Panc1 (cell line): ENCODE data around the gene OOSP4B. TPM values are rescaled to one million over a fixed set of nuclear protein-coding genes. Genes with fewer than 3 reads are reported as not detected.

Source experiments
- ATAC-seq: fragments of 200-7000 bp; cut with Tn5 transposase; 2 replicates; pipeline ENCODE4 v1.9.1; 2020; ENCODE audit warnings: mild to moderate bottlenecking, moderate library complexity
- BruUV-seq: library from RNA; stranded (reverse); fragments of 400-500 nt; replicated peaks from 2 replicates; lab custom pipeline; 2021; lab: Mats Ljungman, UMichigan
- CTCF ChIA-PET: fragments of 300-600 bp; sonication (Branson Sonifier 250); formaldehyde crosslinking; loops from one replicate; lab custom pipeline; 2022; ENCODE audit warnings: antibody characterized with exemption; lab: Charles Lee
- POLR2A ChIA-PET: fragments of 300-600 bp; sonication (Branson Sonifier 250); formaldehyde crosslinking; loops from one replicate; lab custom pipeline; 2022; ENCODE audit warnings: antibody characterized with exemption; lab: Charles Lee
- DNase-seq: peaks from one replicate; pipeline ENCODE4 v3.0.0-alpha.2; 2010; ENCODE audit warnings: low read depth, low spot score
- H3K27ac ChIP-seq: 2 replicates; pipeline ENCODE4 v1.5.1; 2011; ENCODE audit warnings: mild to moderate bottlenecking, low read length, inconsistent platforms
- H3K27me3 ChIP-seq: fragments of 200-500 bp; sonication (Bioruptor generic); 2 replicates; pipeline ENCODE4 v1.6.0; 2014; ENCODE audit warnings: low read length, inconsistent platforms; ENCODE audit not compliant: control insufficient read depth, insufficient read depth
- H3K36me3 ChIP-seq: fragments of 200-500 bp; sonication (Bioruptor generic); 2 replicates; pipeline ENCODE4 v1.5.1; 2014; ENCODE audit warnings: inconsistent platforms, mild to moderate bottlenecking, low read length, moderate library complexity; ENCODE audit not compliant: control insufficient read depth, insufficient read depth
- H3K4me1 ChIP-seq: 2 replicates; pipeline ENCODE4 v1.5.1; 2011; ENCODE audit warnings: inconsistent platforms, mild to moderate bottlenecking, low read length, moderate library complexity; ENCODE audit not compliant: control insufficient read depth, insufficient read depth
- H3K4me3 ChIP-seq, 2 experiments: 2 replicates each; pipeline ENCODE4 v1.5.1; 2011 to 2012; ENCODE audit warnings: low read depth in 2 of 2, low read length in 2 of 2, mild to moderate bottlenecking in 2 of 2, inconsistent platforms in 1 of 2, moderate library complexity in 1 of 2
- H3K9me3 ChIP-seq: fragments of 200-500 bp; sonication (Bioruptor generic); 2 replicates; pipeline ENCODE4 v1.5.1; 2014; ENCODE audit warnings: low read depth, mild to moderate bottlenecking, inconsistent platforms, low read length, moderate library complexity; ENCODE audit not compliant: control insufficient read depth, insufficient read depth
- CTCF ChIP-seq: fragments of 450-650 bp; IDR thresholded peaks from 2 replicates; pipeline ENCODE4 v1.5.1; 2017; ENCODE audit warnings: mild to moderate bottlenecking
- POLR2AphosphoS5 ChIP-seq: IDR thresholded peaks from 2 replicates; pipeline ENCODE4 v1.6.1; 2012; ENCODE audit warnings: mild to moderate bottlenecking, low read depth, low read length, moderate library complexity
- REST ChIP-seq, 2 experiments: IDR thresholded peaks; 2 replicates each; pipeline ENCODE4 v1.6.1; 2011 to 2012; ENCODE audit warnings: low read depth in 2 of 2, control low read depth in 1 of 2, low read length in 1 of 2, mild to moderate bottlenecking in 1 of 2, moderate library complexity in 1 of 2; ENCODE audit not compliant: insufficient read depth in 1 of 2
- SIN3A ChIP-seq: IDR thresholded peaks from 2 replicates; pipeline ENCODE4 v1.6.1; 2012; ENCODE audit warnings: low read depth, mild to moderate bottlenecking, low read length, moderate library complexity, borderline replicate concordance; ENCODE audit not compliant: insufficient read depth
- TCF7L2 ChIP-seq: IDR thresholded peaks from 2 replicates; pipeline ENCODE4 v1.6.1; 2011; ENCODE audit warnings: mild to moderate bottlenecking, low read depth, low read length, inconsistent platforms
- in situ Hi-C: cut with HindIII; loops from 2 replicates; pipeline ENCODE4 v1.10.0; 2016; ENCODE audit warnings: low sequenced_read_pairs, low pct_unique_long_range_greater_than_20kb
- intact Hi-C: fragments of 100-400 bp; cut with micrococcal nuclease; formaldehyde crosslinking; loops from one replicate; pipeline ENCODE4 v1.10.0; 2022; ENCODE audit not compliant: unreplicated experiment
- total RNA-seq: library from RNA; stranded (reverse); gene quantifications from one replicate; pipeline ENCODE4 v1.2.1, GENCODE V29; 2021; ENCODE audit not compliant: unreplicated experiment

The OOSP4B gene
- total RNA-seq, 1 experiment from 2014 or later = not detected

GRCh38 chr11:59999691-60000090, 17.3 kb upstream of the OOSP4B start:
- no peak for ATAC-seq
- intact Hi-C loops = no loop called here
- POLR2A ChIA-PET = no interaction called here

GRCh38 chr11:60003729-60004128, 13.3 kb upstream of the OOSP4B start:
- TF ChIP-seq SIN3A = no peak
- no peak for TF ChIP-seq CTCF
- TF ChIP-seq REST (IDR thresholded peaks at IDR 0.05; ENCODE audit: insufficient read depth in 1 of 2, low read depth in 2 of 2, low read length in 1 of 2) = no peak
- TF ChIP-seq TCF7L2 = no peak
- no peak for TF ChIP-seq POLR2AphosphoS5
- ChIA-PET CTCF (interaction anchor here (0.6 kb wide), 1 partner anchor 16 kb away, joined by 3 read pairs; no protein-coding TSS in a partner anchor), POLR2A (no interaction called here)
- intact Hi-C loops = no loop called here
- in situ Hi-C loops = no loop called here
- no peaks in the 10 kb centered on the region for H3K36me3 ChIP-seq
- H3K27me3 ChIP-seq = no peaks in the 10 kb centered on the region
- H3K4me3 ChIP-seq = no peak overlapping the region
- DNase-seq (no peak), ATAC-seq (no peak)
- no TSS peak for BruUV-seq
- no peaks in the 10 kb centered on the region for H3K9me3 ChIP-seq
- H3K4me1 ChIP-seq = no peaks in the 10 kb centered on the region
- no peak overlapping the region for H3K27ac ChIP-seq

More at GRCh38 chr11:59999691-60000090, 17.3 kb upstream of the OOSP4B start:
- Histone ChIP-seq H3K9me3 (no peaks in the 10 kb centered on the region), H3K27ac (no peak overlapping the region), H3K4me3 (no peak overlapping the region), H3K4me1 (no peaks in the 10 kb centered on the region), H3K27me3 (no peaks in the 10 kb centered on the region), H3K36me3 (no peaks in the 10 kb centered on the region)
- CTCF ChIA-PET = interaction anchor here (0.7 kb wide), 1 partner anchor 252 kb away, joined by 3 read pairs; no protein-coding TSS in a partner anchor
- BruUV-seq = no TSS peak
- in situ Hi-C loops = no loop called here
- no peak for DNase-seq
- no peak for TF ChIP-seq REST (IDR thresholded peaks at IDR 0.05; ENCODE audit: insufficient read depth in 1 of 2, low read depth in 2 of 2, low read length in 1 of 2)
- no peak for TF ChIP-seq TCF7L2
- TF ChIP-seq CTCF = no peak
- TF ChIP-seq POLR2AphosphoS5 = no peak
- no peak for TF ChIP-seq SIN3A
